SU-DHL-6 (cell line): Measurements from ENCODE around the gene PDE9A.

Source experiments
- H2AFZ ChIP-seq: fragments of 200-600 bp; sonication (generic); 2 replicates; pipeline ENCODE4 v1.6.1; 2014; ENCODE audit warnings: low read depth, mild to moderate bottlenecking, moderate library complexity, mixed read lengths, antibody characterized with exemption, low read length; ENCODE audit not compliant: severe bottlenecking
- H3F3A ChIP-seq: fragments of 200-600 bp; shearing (Covaris generic); 2 replicates; pipeline ENCODE4 v1.6.0; 2016; ENCODE audit warnings: antibody characterized with exemption, mild to moderate bottlenecking; ENCODE audit not compliant: insufficient read depth
- H3K27ac ChIP-seq: fragments of 200-600 bp; sonication (generic); 2 replicates; pipeline ENCODE4 v1.5.1; 2016; ENCODE audit warnings: low read depth, mild to moderate bottlenecking, low read length, moderate library complexity, mixed read lengths
- H3K27me3 ChIP-seq: fragments of 200-600 bp; sonication (generic), shearing (Covaris generic); 2 replicates; pipeline ENCODE4 v1.6.0; 2014; ENCODE audit warnings: mild to moderate bottlenecking, low read length
- H3K36me3 ChIP-seq: fragments of 200-600 bp; sonication (generic); 2 replicates; pipeline ENCODE4 v1.6.1; 2014; ENCODE audit warnings: mild to moderate bottlenecking, low read length, mixed read lengths
- H3K4me2 ChIP-seq: fragments of 300-600, 200-600 bp; shearing (Covaris generic), sonication (generic); 2 replicates; pipeline ENCODE4 v1.6.0; 2014; ENCODE audit warnings: low read length, low read depth, mild to moderate bottlenecking; ENCODE audit not compliant: poor library complexity, severe bottlenecking
- H3K4me3 ChIP-seq: fragments of 200-600 bp; sonication (generic); 2 replicates; pipeline ENCODE4 v1.5.1; 2014; ENCODE audit warnings: antibody characterized with exemption, low read length, mild to moderate bottlenecking, mixed read lengths; ENCODE audit not compliant: insufficient read depth, poor library complexity, severe bottlenecking
- H3K79me2 ChIP-seq: fragments of 200-600 bp; sonication (generic); 2 replicates; pipeline ENCODE4 v1.6.1; 2014; ENCODE audit warnings: mild to moderate bottlenecking, low read length, moderate library complexity; ENCODE audit not compliant: insufficient read depth
- H3K9ac ChIP-seq: fragments of 200-600 bp; sonication (generic); 2 replicates; pipeline ENCODE4 v1.7.0; 2014; ENCODE audit warnings: mild to moderate bottlenecking, low read length
- H3K9me2 ChIP-seq: fragments of 200-600 bp; sonication (generic); replicated peaks from 2 replicates; pipeline ENCODE4 v1.6.1; 2014; ENCODE audit warnings: low read length; ENCODE audit not compliant: insufficient read depth
- H3K9me3 ChIP-seq: fragments of 200-600 bp; sonication (generic); 2 replicates; pipeline ENCODE4 v1.6.1; 2014; ENCODE audit warnings: low read length, mixed read lengths; ENCODE audit not compliant: insufficient read depth
- H4K20me1 ChIP-seq: fragments of 200-600 bp; sonication (generic); 2 replicates; pipeline ENCODE4 v1.6.1; 2014; ENCODE audit warnings: low read depth, mild to moderate bottlenecking, antibody characterized with exemption, low read length, moderate library complexity, mixed read lengths
- EZH2phosphoT487 ChIP-seq: fragments of 200-600 bp; sonication (generic), shearing (Covaris generic); conservative IDR thresholded peaks from 2 replicates; pipeline ENCODE4 v1.6.1; 2018; ENCODE audit warnings: mild to moderate bottlenecking, antibody characterized with exemption, low read length, moderate library complexity, mixed read lengths
- TF ChIP-seq, protein P1 (sequence below): fragments of 200-600 bp; sonication (generic); IDR thresholded peaks from one replicate; pipeline ENCODE4 v1.5.1; 2017; ENCODE audit warnings: antibody characterized with exemption, mild to moderate bottlenecking, low read length, moderate library complexity; ENCODE audit not compliant: insufficient read depth, poor library complexity, severe bottlenecking

Gene PDE9A

DNA sequence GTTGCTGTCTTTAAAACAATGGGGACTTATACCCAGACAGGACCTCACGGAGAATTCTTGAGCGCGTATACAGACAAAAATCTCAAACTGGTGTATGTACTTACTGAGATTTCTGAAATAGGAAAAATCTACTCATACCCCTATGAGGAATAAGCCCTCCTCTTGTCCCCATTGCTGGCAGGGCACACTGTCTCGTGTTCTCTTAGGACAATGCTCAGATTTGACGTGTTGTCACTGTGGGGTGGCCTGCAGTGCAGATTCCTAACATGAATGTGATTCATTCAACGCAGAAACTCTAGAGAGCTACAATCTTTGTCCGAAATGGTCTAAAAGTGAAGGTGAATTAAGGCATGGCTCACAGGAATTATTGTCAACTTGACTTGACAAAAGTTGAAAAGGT lies 31.1 kb upstream of the PDE9A start:
- Histone ChIP-seq H3F3A (no peaks in the 10 kb centered on the region), H3K79me2 (no peaks in the 10 kb centered on the region), H3K9me3 (no peaks in the 10 kb centered on the region), H3K9me2 (no peaks in the 10 kb centered on the region), H3K36me3 (no peaks in the 10 kb centered on the region), H3K4me3 (no peak overlapping the region), H4K20me1 (no peaks in the 10 kb centered on the region), H3K4me2 (no peak overlapping the region), H3K9ac (no peak overlapping the region), H2AFZ (no peak overlapping the region), H3K27ac (no peak overlapping the region), H3K27me3 (no peaks in the 10 kb centered on the region)
- TF ChIP-seq EZH2phosphoT487, result no peak
- TF ChIP-seq, protein P1, sequence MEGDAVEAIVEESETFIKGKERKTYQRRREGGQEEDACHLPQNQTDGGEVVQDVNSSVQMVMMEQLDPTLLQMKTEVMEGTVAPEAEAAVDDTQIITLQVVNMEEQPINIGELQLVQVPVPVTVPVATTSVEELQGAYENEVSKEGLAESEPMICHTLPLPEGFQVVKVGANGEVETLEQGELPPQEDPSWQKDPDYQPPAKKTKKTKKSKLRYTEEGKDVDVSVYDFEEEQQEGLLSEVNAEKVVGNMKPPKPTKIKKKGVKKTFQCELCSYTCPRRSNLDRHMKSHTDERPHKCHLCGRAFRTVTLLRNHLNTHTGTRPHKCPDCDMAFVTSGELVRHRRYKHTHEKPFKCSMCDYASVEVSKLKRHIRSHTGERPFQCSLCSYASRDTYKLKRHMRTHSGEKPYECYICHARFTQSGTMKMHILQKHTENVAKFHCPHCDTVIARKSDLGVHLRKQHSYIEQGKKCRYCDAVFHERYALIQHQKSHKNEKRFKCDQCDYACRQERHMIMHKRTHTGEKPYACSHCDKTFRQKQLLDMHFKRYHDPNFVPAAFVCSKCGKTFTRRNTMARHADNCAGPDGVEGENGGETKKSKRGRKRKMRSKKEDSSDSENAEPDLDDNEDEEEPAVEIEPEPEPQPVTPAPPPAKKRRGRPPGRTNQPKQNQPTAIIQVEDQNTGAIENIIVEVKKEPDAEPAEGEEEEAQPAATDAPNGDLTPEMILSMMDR, result no peak

DNA sequence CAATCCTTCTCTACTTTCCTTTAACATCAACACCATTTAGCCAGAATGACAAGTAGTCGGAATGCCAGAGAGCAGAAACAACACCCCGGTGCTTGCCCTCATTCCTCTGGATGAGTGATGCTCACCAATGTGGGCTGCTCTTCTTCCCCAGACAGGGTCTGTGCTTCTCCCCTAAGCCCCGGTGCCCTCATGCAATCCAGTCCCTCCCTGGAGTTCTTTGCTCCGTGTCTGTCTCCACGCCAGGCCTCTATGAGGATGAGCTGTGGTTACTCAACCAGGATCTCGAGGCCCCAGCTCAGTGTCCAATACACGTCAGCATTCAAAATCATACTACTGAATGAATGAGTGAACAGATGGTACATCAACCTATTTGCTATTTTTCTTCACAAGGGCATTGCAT lies 29.7 kb upstream of the PDE9A start:
- TF ChIP-seq, protein P1, result no peak
- TF ChIP-seq EZH2phosphoT487, result no peak
- Histone ChIP-seq H3K36me3 (no peaks in the 10 kb centered on the region), H3K9me3 (no peaks in the 10 kb centered on the region), H3F3A (no peaks in the 10 kb centered on the region), H3K9me2 (no peaks in the 10 kb centered on the region), H3K27ac (no peak overlapping the region), H2AFZ (no peak overlapping the region), H4K20me1 (no peaks in the 10 kb centered on the region), H3K9ac (no peak overlapping the region), H3K79me2 (no peaks in the 10 kb centered on the region), H3K27me3 (no peaks in the 10 kb centered on the region), H3K4me3 (no peak overlapping the region), H3K4me2 (no peak overlapping the region)

DNA sequence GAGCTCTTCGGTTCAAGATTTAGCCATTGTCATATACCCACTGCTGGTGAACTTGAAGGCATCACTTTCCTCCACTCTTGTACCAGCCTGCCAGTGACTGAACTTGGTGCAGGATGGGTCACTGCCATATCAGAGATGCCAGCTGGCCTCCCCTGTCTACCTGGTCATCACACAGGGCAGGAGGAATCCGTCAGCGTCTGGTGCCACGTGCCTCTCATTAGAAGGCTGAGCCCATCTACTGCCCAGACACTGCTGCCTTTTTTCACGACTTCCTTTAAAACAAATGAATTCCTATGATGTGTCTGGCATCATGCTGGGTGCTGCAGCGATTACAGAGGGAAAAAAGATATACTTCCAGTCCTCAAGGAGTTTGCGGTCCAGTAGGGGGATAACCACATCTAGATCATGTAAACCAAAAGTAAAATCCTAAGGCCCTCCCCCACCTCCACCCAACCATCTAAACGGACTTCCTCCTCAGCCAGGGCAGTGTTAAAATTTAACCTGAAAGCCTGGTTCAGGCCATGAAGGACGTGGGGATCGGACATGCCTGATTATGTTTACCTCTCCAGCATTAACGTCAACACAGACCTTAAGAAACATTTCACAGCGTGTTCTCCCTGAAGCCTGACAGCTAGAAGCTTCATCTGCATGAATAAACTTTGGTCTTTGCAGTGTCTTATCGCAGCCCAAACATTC lies 29.2 kb upstream of the PDE9A start:
- H3K4me2 ChIP-seq, result no peak overlapping the region
- no peak overlapping the region for H3K4me3 ChIP-seq
- TF ChIP-seq, protein P1, result no peak
- TF ChIP-seq EZH2phosphoT487, result no peak

More for the DNA sequence above, 29.2 kb upstream of the PDE9A start:
- Histone ChIP-seq H3F3A (no peaks in the 10 kb centered on the region), H2AFZ (no peak overlapping the region), H3K27me3 (no peaks in the 10 kb centered on the region), H3K27ac (no peak overlapping the region), H3K9me2 (no peaks in the 10 kb centered on the region), H3K9me3 (no peaks in the 10 kb centered on the region), H4K20me1 (no peaks in the 10 kb centered on the region), H3K9ac (no peak overlapping the region), H3K79me2 (no peaks in the 10 kb centered on the region), H3K36me3 (no peaks in the 10 kb centered on the region)
